Subcutaneous adipose tissue (tissue), 4 donors: ENCODE results near the gene CHRNA7. TPM values are rescaled to one million over a fixed set of nuclear protein-coding genes. Genes with fewer than 3 reads are reported as not detected.

Experiments used
- total RNA-seq, 4 donors: library from RNA; depleted of rRNA; stranded (reverse); fragments of >200 nt; gene quantifications; one replicate each; pipeline ENCODE4 v1.1.0, GENCODE V29; 2016
- TF ChIP-seq, protein P1 (sequence below): fragments of 450-650 bp; IDR thresholded peaks from one replicate; pipeline ENCODE4 v1.5.1; 2016; ENCODE audit warnings: low read depth, mild to moderate bottlenecking, control low read depth, antibody characterized with exemption, moderate library complexity

CHRNA7 gene
- total RNA-seq, 4 donors from 2014 or later = 0.16 to 2.2 (median 0.79) TPM

DNA sequence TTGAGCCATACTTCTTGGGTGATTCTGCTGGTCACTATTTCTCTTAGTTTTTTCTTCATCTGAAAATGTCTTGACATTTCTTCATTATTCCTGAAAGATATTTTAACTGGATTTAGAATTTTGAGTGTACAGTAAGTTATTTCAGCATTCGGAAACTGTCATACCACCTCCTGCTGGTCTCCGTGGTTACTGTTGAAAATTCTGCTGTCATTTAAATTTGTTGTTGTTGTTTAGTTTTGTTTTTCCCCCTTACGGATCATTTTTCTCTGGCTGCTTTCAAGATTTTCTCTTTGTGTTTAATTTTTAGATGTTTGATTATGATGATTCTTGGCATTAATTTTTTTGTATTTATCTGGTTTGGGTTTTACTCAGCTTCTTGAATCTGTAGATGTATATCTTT lies 100.5 kb downstream of the CHRNA7 start:
- TF ChIP-seq, protein P1, sequence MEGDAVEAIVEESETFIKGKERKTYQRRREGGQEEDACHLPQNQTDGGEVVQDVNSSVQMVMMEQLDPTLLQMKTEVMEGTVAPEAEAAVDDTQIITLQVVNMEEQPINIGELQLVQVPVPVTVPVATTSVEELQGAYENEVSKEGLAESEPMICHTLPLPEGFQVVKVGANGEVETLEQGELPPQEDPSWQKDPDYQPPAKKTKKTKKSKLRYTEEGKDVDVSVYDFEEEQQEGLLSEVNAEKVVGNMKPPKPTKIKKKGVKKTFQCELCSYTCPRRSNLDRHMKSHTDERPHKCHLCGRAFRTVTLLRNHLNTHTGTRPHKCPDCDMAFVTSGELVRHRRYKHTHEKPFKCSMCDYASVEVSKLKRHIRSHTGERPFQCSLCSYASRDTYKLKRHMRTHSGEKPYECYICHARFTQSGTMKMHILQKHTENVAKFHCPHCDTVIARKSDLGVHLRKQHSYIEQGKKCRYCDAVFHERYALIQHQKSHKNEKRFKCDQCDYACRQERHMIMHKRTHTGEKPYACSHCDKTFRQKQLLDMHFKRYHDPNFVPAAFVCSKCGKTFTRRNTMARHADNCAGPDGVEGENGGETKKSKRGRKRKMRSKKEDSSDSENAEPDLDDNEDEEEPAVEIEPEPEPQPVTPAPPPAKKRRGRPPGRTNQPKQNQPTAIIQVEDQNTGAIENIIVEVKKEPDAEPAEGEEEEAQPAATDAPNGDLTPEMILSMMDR = no peak

DNA sequence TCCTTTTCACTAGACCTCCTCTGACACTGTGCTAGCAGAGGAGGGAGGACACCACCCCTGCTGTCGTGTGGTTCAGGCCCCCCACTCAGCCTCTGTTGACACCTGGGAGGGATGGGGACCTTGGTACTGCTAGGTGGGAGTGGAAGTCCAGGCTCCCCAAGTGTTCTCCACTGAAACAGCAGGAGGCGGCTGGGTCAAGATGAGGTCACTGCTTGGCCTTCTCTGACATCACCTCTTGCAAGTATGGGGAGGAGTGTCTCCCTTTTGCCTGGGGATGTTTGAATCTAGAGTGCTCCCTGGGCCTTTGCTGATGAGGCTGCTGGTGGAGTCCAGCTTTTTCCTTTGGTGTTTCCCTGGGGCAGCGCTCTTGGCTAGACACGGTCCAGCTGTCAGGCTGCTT lies 101.5 kb downstream of the CHRNA7 start:
- TF ChIP-seq, protein P1 = no peak

DNA sequence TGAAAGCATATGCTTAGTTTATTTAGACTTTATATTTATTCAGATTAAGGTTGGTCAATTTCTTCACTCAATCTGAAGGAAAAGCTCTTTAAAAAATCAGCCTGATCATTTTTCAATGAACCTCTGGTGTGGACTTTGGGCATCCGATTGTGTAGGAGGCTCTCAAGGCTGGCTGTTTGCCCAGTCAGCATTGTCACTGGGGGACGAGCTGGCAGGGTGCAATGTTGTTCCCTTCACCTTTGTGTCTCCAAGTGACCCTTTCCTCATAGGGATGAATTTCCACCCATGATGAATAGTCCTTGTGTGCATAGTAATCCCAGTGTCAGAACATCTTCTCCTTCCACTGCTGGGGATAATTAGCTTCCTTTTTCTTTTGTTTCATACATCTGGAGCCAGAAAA lies 102.5 kb downstream of the CHRNA7 start:
- TF ChIP-seq, protein P1 = no peak

DNA sequence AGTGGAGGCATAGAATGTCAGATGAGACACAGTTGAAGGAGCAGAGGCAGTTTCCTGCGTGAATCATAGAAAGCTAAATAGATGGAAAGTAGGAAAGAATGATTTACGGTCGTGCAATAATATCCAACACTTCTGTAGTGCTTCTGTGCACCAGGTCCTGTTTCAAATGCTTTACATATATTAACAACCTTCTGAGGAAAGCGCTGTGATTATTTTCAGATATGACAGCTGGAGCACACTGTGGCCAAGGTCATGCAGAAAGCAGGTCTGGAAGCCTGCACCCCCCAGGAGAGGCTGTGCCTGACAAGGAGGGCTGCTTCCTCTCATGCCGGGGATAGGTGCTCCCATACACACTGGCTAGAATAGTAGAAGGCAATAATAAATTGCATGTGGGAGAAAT lies 104.5 kb downstream of the CHRNA7 start:
- TF ChIP-seq, protein P1 = no peak

DNA sequence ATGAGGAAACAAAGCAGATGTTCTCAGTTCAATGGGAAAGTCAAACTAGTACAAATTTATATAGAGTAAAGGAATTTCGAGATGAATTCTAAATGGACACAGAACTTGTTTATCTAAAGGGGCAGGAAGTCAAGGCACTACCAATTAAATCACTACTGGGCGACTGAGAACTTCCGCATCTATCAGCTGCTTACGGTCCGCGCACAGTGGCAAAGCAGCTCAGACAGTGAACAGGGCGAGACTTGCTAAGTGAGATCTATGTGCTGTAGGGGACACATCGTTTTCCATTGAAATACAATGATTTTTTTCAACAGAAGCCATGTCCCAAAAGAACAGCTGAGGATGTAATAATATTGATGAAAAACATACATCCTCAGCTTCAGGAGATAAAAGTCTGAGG lies 105.0 kb downstream of the CHRNA7 start:
- TF ChIP-seq, protein P1 = no peak

DNA sequence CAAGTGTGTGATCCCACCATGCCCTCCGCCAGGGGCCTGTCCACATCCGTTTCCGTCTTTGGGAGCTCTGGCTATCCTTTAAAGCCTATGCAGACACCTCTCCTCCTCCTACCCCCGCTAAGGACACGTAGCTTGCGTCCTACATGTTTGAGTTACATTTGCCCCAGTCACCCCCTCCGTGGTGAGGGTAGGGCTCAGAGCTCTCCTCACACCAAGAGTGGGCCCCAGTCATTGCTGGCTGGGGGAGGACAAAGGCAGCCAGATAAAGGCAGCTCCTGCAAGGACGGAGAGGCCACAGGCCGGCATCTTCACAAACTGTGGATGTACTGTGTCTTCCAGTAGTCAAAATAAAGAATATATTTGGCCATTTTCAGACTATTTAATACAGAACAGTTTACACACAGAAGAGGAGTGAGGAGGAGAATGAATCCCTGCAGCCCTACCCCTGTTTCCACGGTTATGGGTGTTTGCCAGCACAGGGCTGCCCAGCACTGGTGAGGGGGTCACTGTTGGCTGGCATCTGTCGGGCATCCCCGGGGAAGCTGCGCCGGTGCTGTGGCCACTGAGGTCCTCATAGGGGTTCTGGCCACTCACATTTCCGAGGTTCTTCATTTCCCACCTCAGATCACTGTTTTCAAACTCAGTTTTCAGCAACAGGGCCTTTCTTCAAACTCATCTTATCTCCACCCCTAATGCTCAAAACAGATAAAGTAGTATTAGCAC lies 118.7 kb downstream of the CHRNA7 start:
- TF ChIP-seq, protein P1 = no peak

DNA sequence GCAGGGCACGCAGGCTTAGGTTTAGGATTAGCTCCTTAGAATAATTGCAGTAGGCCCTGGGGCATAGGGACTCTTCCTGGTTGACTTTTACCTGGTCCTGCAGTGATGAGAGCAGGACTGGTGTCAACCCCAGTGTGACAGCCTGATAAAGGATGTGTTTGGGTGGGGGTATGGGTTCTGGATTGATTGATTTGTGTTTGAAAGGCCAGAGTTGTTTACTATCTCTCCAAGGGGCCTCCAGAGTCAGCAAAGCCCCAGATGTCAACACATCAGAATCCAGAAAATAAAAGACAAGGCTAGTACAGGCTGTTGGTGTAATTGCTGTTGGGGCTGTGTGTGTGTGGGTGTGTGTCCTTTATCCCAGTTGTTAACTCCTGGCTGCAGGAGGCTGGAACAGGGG lies 122.3 kb downstream of the CHRNA7 start:
- TF ChIP-seq, protein P1 = no peak
